A549 (cell line): Measurements from ENCODE around the gene TOR2A. TPM values are rescaled to one million over a fixed set of nuclear protein-coding genes. Genes with fewer than 3 reads are reported as not detected.

Experiments
- ATAC-seq, 2 experiments: fragments of 200-7000 bp in 1 of 2; fragments of >200 bp in 1 of 2; cut with Nextera tagmentation in 1 of 2; cut with Tn5 transposase in 1 of 2; 3 replicates each; pipeline versions ENCODE4 v1.8.0 to v1.9.1; 2018 to 2020; ENCODE audit warnings: mild to moderate bottlenecking in 1 of 2, moderate library complexity in 1 of 2
- CTCF ChIA-PET: fragments of 300-600 bp; sonication (Branson Sonifier 250); formaldehyde crosslinking; extraction: SDS; loops from one replicate; lab custom pipeline; 2021; ENCODE audit warnings: antibody characterized with exemption, inconsistent platforms; lab: Yijun Ruan, JAX
- POLR2A ChIA-PET: fragments of 350-600 bp; formaldehyde crosslinking; extraction: SDS; loops from one replicate; lab custom pipeline; 2021; ENCODE audit warnings: antibody characterized with exemption, inconsistent platforms; lab: Yijun Ruan, JAX
- DNase-seq, 2 experiments: peaks; one replicate each; pipeline versions ENCODE4 v3.0.0 to v3.0.0-alpha.2; 2011 to 2016; ENCODE audit warnings: low read depth in 1 of 2, low spot score in 1 of 2
- FAIRE-seq: peaks from 2 replicates; lab custom pipeline; 2011; peaks lifted over from hg19 to GRCh38; lab: Jason Lieb, UNC
- H3K27ac ChIP-seq, 2 experiments: fragments of >200 bp; sonication (Bioruptor Twin); formaldehyde crosslinking; 3 replicates each; pipeline ENCODE4 v1.5.1; 2016 to 2017
- H3K4me1 ChIP-seq: fragments of >200 bp; sonication (Bioruptor Twin); formaldehyde crosslinking; 3 replicates; pipeline ENCODE4 v1.6.1; 2016
- H3K4me2 ChIP-seq: fragments of >200 bp; sonication (Bioruptor Twin); formaldehyde crosslinking; 3 replicates; pipeline ENCODE4 v1.6.1; 2016
- H3K4me3 ChIP-seq: fragments of >200 bp; sonication (Bioruptor Twin); formaldehyde crosslinking; 3 replicates; pipeline ENCODE4 v1.5.1; 2016
- H3K9me3 ChIP-seq: fragments of >200 bp; sonication (Bioruptor Twin); formaldehyde crosslinking; 3 replicates; pipeline ENCODE4 v1.6.1; 2016
- BCL3 ChIP-seq: fragments of >200 bp; sonication (Bioruptor Twin); formaldehyde crosslinking; IDR thresholded peaks from 3 replicates; pipeline ENCODE4 v1.6.1; 2016
- CBX8 ChIP-seq: fragments of 200-600 bp; sonication (generic); IDR thresholded peaks from 2 replicates; pipeline ENCODE4 v1.6.1; 2016
- CEBPB ChIP-seq, 2 experiments: fragments of >200 bp in 1 of 2; sonication (Bioruptor Twin) in 1 of 2; formaldehyde crosslinking in 1 of 2; IDR thresholded peaks; 2 replicates each; pipeline ENCODE4 v1.6.1; 2012 to 2016
- CHD4 ChIP-seq: fragments of 200-600 bp; sonication (generic); IDR thresholded peaks from 2 replicates; pipeline ENCODE4 v1.6.1; 2016; ENCODE audit warnings: antibody characterized with exemption, mild to moderate bottlenecking, borderline replicate concordance
- E2F6 ChIP-seq: IDR thresholded peaks from 2 replicates; pipeline ENCODE4 v1.6.1; 2012; ENCODE audit warnings: low read depth, borderline replicate concordance
- ELK1 ChIP-seq: fragments of 150-350 bp; IDR thresholded peaks from 2 replicates; pipeline ENCODE4 v1.6.1; 2014; ENCODE audit warnings: low read depth, mild to moderate bottlenecking, low read length
- GATA3 ChIP-seq: IDR thresholded peaks from 2 replicates; pipeline ENCODE4 v1.6.1; 2012; ENCODE audit warnings: borderline replicate concordance
- HDAC2 ChIP-seq: fragments of 200-600 bp; sonication (generic); IDR thresholded peaks from 2 replicates; pipeline ENCODE4 v1.6.1; 2016
- HEYL ChIP-seq: fragments of 250-450 bp; sonication (Bioruptor Pico); IDR thresholded peaks from 2 replicates; pipeline ENCODE4 v1.8.0; 2021; ENCODE audit warnings: mild to moderate bottlenecking, moderate library complexity
- HMGXB4 ChIP-seq: fragments of 250-450 bp; sonication (Bioruptor Pico); IDR thresholded peaks from 2 replicates; pipeline ENCODE4 v1.5.0; 2021; ENCODE audit warnings: mild to moderate bottlenecking, moderate library complexity, borderline replicate concordance
- HOXA7 ChIP-seq: fragments of 250-450 bp; sonication (Bioruptor Pico); IDR thresholded peaks from 2 replicates; pipeline ENCODE4 v1.5.0; 2020; ENCODE audit warnings: mild to moderate bottlenecking, moderate library complexity
- HOXB5 ChIP-seq: fragments of 250-450 bp; sonication (Bioruptor Pico); IDR thresholded peaks from 2 replicates; pipeline ENCODE4 v1.5.0; 2020; ENCODE audit warnings: mild to moderate bottlenecking, moderate library complexity
- JUN ChIP-seq, 2 experiments: fragments of >200 bp; sonication (Bioruptor Twin); formaldehyde crosslinking; IDR thresholded peaks; 2 replicates in 1 of 2; 3 replicates in 1 of 2; pipeline ENCODE4 v1.6.1; 2016 to 2017
- KDM1A ChIP-seq: fragments of 200-600 bp; sonication (generic); IDR thresholded peaks from 2 replicates; pipeline ENCODE4 v1.6.1; 2016; ENCODE audit warnings: low read depth, mild to moderate bottlenecking
- KDM5A ChIP-seq: fragments of 200-600 bp; sonication (generic); IDR thresholded peaks from 2 replicates; pipeline ENCODE4 v1.6.1; 2016; ENCODE audit warnings: antibody characterized with exemption, mild to moderate bottlenecking
- MYC ChIP-seq: IDR thresholded peaks from 2 replicates; pipeline ENCODE4 v1.6.1; 2012; ENCODE audit warnings: mild to moderate bottlenecking, inconsistent platforms, low read length, improper control_type of control experiment, borderline replicate concordance
- POLR2A ChIP-seq: IDR thresholded peaks from 2 replicates; pipeline ENCODE4 v1.6.1; 2012; ENCODE audit warnings: mild to moderate bottlenecking, low read length
- RFX5 ChIP-seq: fragments of 450-650 bp; IDR thresholded peaks from 2 replicates; pipeline ENCODE4 v1.7.1; 2014; ENCODE audit warnings: antibody characterized with exemption, mild to moderate bottlenecking, moderate library complexity
- SREBF2 ChIP-seq: fragments of 450-650 bp; IDR thresholded peaks from 2 replicates; pipeline ENCODE4 v1.6.1; 2014; ENCODE audit warnings: mild to moderate bottlenecking, moderate library complexity
- TP53 ChIP-seq: fragments of 250-450 bp; sonication (Bioruptor Pico); IDR thresholded peaks from 2 replicates; pipeline ENCODE4 v1.5.0; 2021; ENCODE audit warnings: mild to moderate bottlenecking, moderate library complexity
- ZNF302 ChIP-seq: fragments of 250-450 bp; sonication (Bioruptor Pico); IDR thresholded peaks from 2 replicates; pipeline ENCODE4 v1.9.0; 2021; ENCODE audit warnings: inconsistent platforms, mild to moderate bottlenecking, moderate library complexity
- WGBS: methylation state at CpG from one replicate; pipeline ENCODE4 v1.1.6; 2017; ENCODE audit errors: missing lambda C conversion rate; 5-methylcytosine and 5-hydroxymethylcytosine counted together
- polyA plus RNA-seq, 4 experiments: library from polyadenylated mRNA; depleted of rRNA in 3 of 4; stranded (reverse); fragments of >200 nt; fragmentation: RNase III in 1 of 4; extraction: RNeasy Plus Mini Kit Qiagen cat#74134 plus additional on column Dnase treatment in 1 of 4; gene quantifications; 2 replicates in 3 of 4; 3 replicates in 1 of 4; pipeline ENCODE4 v1.2.3, GENCODE V29; 2011 to 2017

Gene TOR2A
- polyA plus RNA-seq, 2 of the 4 experiments (the other 2 are of a cell fraction): 4.9 to 9.6 TPM

- CTCF ChIA-PET: interaction anchor here (0.8 to 15.5 kb wide), 9 partner anchors 13 to 153 kb away, joined by 3 to 157 read pairs (median 5); partner anchors contain the start of genes CDK9, SH2D3C and TOR2A
- 57% methylated on average over 3 of the region's 3 CpGs for WGBS
- H3K9me3 ChIP-seq: no peaks in the 10 kb centered on the region
- ATAC-seq (no peak), DNase-seq (no peak), FAIRE-seq (no peak)
- no peak overlapping the region; the same call in 2 of the 3 replicates for H3K4me3 ChIP-seq
- TF ChIP-seq HMGXB4 (CRISPR knock-in tag): no peak
- TF ChIP-seq ZNF302 (CRISPR knock-in tag): no peak
- TF ChIP-seq KDM5A: no peak
- TF ChIP-seq ELK1: no peak
- no peak for TF ChIP-seq SREBF2
- no peak for TF ChIP-seq HEYL
- TF ChIP-seq RFX5: no peak
- no peak for TF ChIP-seq TP53
- TF ChIP-seq HOXA7: no peak
- TF ChIP-seq POLR2A: no peak
- no peak for TF ChIP-seq BCL3
- TF ChIP-seq HOXB5: no peak
- TF ChIP-seq MYC: no peak
- H3K27ac ChIP-seq: peak overlapping the region in 1 of 2 experiments; percentile 54; a peak in 2 of 6 replicates
- H3K4me2 ChIP-seq: peak overlapping the region; percentile 74
- H3K4me1 ChIP-seq: peaks cover 4% of the 10 kb centered on the region; the same call in 1 of the 3 replicates
- POLR2A ChIA-PET: interaction anchor here (0.6 to 1.0 kb wide), 4 partner anchors 8 to 63 kb away, joined by 3 to 5 read pairs (median 4); partner anchors contain the start of gene CDK9
Observed at GRCh38 chr9:127770583-127770904, 35.5 kb upstream of the TOR2A start.

- Histone ChIP-seq H3K27ac (no peak overlapping the region), H3K4me1 (peaks cover 4% of the 10 kb centered on the region; the same call in 1 of the 3 replicates), H3K4me2 (no peak overlapping the region; the same call in 2 of the 3 replicates), H3K4me3 (no peak overlapping the region), H3K9me3 (no peaks in the 10 kb centered on the region)
- WGBS: 68% methylated on average over 4 of the region's 4 CpGs
- TF ChIP-seq CEBPB (IDR thresholded peaks at IDR 0.05) (no peak), JUN (IDR thresholded peaks at IDR 0.05) (no peak), E2F6 (no peak), MYC (no peak), CHD4 (no peak)
- FAIRE-seq (no peak), DNase-seq (no peak), ATAC-seq (no peak)
- POLR2A ChIA-PET: interaction anchor here (0.6 kb wide), 2 partner anchors 63 to 299 kb away, joined by 3 to 4 read pairs; no protein-coding TSS in a partner anchor
- CTCF ChIA-PET: interaction anchor here (0.9 to 15.5 kb wide), 8 partner anchors 14 to 154 kb away, joined by 3 to 157 read pairs (median 11); partner anchors contain the start of genes CDK9, SH2D3C and TOR2A
Observed at GRCh38 chr9:127769929-127770582, 35.0 kb upstream of the TOR2A start.

- no peak for ATAC-seq
- no peak for DNase-seq
- Histone ChIP-seq H3K4me1 (peaks cover 4% of the 10 kb centered on the region; the same call in 1 of the 3 replicates), H3K9me3 (no peaks in the 10 kb centered on the region), H3K4me3 (no peak overlapping the region), H3K4me2 (no peak overlapping the region), H3K27ac (no peak overlapping the region)
- WGBS: 90% methylated on average over 5 of the region's 5 CpGs
- TF ChIP-seq CHD4 (no peak), HDAC2 (no peak), GATA3 (no peak), CBX8 (no peak), KDM1A (peak; percentile 64; the same call in 1 of the 2 replicates)
- POLR2A ChIA-PET: no interaction called here
- FAIRE-seq: no peak
- CTCF ChIA-PET: interaction anchor here (1.1 to 15.5 kb wide), 5 partner anchors 15 to 179 kb away, joined by 3 to 157 read pairs (median 17); partner anchors contain the start of genes CDK9, SH2D3C and TOR2A
Observed at GRCh38 chr9:127769101-127769500, 34.0 kb upstream of the TOR2A start.
